Measurements from ENCODE around the gene KANSL1.
"Not testable (repeated sequence)": the region's sequence is repeated elsewhere in the genome, so short reads cannot be mapped to it uniquely, and the experiment has no call there.

Gene KANSL1

DNA sequence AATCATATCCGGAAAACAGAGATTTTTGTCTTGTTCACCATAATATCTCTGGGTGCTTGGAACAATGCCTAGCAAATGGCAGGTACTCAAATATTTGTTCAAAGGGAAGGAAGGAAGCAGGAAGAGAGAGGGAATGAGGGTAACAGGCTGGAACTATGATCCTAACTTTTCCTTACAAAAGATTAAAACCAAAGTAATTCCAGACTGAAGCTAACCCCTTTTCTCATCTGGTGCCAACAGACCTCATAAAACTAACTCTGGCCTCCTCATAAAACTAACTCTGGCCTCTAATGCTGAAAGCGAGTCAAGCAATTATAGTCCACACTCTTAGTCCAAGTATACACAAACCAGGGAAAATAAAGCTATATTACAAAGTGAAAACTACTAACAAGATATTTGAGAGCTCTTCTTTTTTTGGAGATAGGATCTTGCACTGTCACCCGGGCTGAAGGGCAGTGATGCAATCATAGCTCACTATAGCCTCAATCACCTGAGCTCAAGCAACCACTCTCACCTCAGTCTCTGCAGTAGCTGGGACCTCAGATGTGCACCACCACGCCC, 84.6 kb downstream of the KANSL1 start:
- Histone ChIP-seq H3K27ac (no peak overlapping the region), H4K20me1 (peaks cover 100% of the 10 kb centered on the region), H3K4me1 (peaks cover 21% of the 10 kb centered on the region), H3K4me2 (no peak overlapping the region), H3K9me3 (no peaks in the 10 kb centered on the region), H3K36me3 (peaks cover 32% of the 10 kb centered on the region), H3K9ac (no peak overlapping the region), H3K4me3 (no peak overlapping the region), H3K27me3 (no peaks in the 10 kb centered on the region)
- no peak for TF ChIP-seq Cebpa-rat (IDR thresholded peaks at IDR 0.05)

- Histone ChIP-seq H4K20me1 (peaks cover 100% of the 10 kb centered on the region), H3K4me1 (peaks cover 21% of the 10 kb centered on the region), H3K27ac (no peak overlapping the region)
These were observed 85.1 kb downstream of the KANSL1 start for GRCh38 chr17:46108120-46108519.

GRCh38 chr17:46106966-46107644, 86.1 kb downstream of the KANSL1 start:
- H3K9me3 ChIP-seq: no peaks in the 10 kb centered on the region
- H3K4me1 ChIP-seq: peaks cover 21% of the 10 kb centered on the region
- H3K4me2 ChIP-seq: no peak overlapping the region
- no peak overlapping the region for H3K9ac ChIP-seq
- H3K36me3 ChIP-seq: peaks cover 21% of the 10 kb centered on the region
- H3K27me3 ChIP-seq: no peaks in the 10 kb centered on the region
- TF ChIP-seq Cebpa-rat (IDR thresholded peaks at IDR 0.05): no peak
- no peak overlapping the region for H3K27ac ChIP-seq
- no peak overlapping the region for H3K4me3 ChIP-seq
- peaks cover 100% of the 10 kb centered on the region for H4K20me1 ChIP-seq

More at GRCh38 chr17:46108120-46108519, 85.1 kb downstream of the KANSL1 start:
- Histone ChIP-seq H3K9ac (no peak overlapping the region), H3K4me3 (no peak overlapping the region), H3K27me3 (no peaks in the 10 kb centered on the region), H3K4me2 (no peak overlapping the region), H3K9me3 (no peaks in the 10 kb centered on the region), H3K36me3 (peaks cover 31% of the 10 kb centered on the region)
- TF ChIP-seq Cebpa-rat (IDR thresholded peaks at IDR 0.05): no peak

GRCh38 chr17:46102806-46103205, 90.4 kb downstream of the KANSL1 start:
- not testable (repeated sequence) for H3K4me1 ChIP-seq, H3K4me3 ChIP-seq, H3K27me3 ChIP-seq, H3K9me3 ChIP-seq, H3K9ac ChIP-seq, H3K27ac ChIP-seq, H3K4me2 ChIP-seq
- H3K36me3 ChIP-seq: peaks cover 20% of the 10 kb centered on the region
- H4K20me1 ChIP-seq: peaks cover 100% of the 10 kb centered on the region

GRCh38 chr17:46101785-46102617, 91.2 kb downstream of the KANSL1 start:
- not testable (repeated sequence) for H3K4me2 ChIP-seq, H3K9me3 ChIP-seq, H3K27ac ChIP-seq, H3K4me1 ChIP-seq, H3K27me3 ChIP-seq, H3K9ac ChIP-seq, H3K4me3 ChIP-seq
- Histone ChIP-seq H4K20me1 (peaks cover 100% of the 10 kb centered on the region), H3K36me3 (peaks cover 20% of the 10 kb centered on the region)

DNA sequence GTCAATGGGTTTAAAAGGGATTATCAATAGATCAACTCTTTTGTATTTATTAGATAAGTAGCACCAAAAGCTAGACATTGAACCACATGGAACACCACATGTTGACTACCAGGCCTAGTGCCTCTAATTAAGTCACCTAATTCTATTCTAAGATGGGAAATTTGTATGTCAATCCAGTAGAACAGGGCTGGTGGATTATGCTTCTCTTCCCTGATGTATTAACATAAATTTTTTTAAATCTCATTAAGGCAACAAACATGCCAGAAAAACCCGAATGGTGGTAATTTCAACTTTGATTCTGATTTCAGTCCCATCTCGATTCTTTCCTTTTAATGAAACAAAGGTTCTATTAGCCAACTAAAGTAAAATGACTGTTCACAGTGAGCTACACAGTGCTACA, 92.6 kb downstream of the KANSL1 start:
- Histone ChIP-seq H3K9ac (no peak overlapping the region), H3K4me1 (no peaks in the 10 kb centered on the region), H3K27ac (no peak overlapping the region), H3K9me3 (no peaks in the 10 kb centered on the region), H3K4me2 (no peak overlapping the region), H4K20me1 (peaks cover 100% of the 10 kb centered on the region), H3K27me3 (no peaks in the 10 kb centered on the region), H3K4me3 (no peak overlapping the region), H3K36me3 (peaks cover 26% of the 10 kb centered on the region)
- TF ChIP-seq Cebpa-rat (IDR thresholded peaks at IDR 0.05): no peak

DNA sequence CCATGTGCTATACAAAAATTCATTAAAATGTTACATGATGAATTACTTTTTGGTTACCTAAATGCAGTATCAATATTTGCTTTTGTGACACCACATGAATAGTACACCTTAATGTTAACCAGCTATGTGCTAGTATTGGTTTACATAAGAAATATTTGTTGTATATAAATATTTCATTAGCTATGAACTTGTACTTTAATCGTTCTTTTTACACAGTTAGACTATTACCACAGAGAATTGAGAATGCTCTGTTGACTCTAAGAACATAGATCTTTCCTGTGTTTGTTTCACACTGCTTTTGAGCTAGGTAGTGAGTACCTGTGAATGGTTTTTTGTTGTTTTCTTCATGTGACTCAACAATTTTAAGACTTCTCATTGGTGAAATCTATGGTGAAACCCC, 93.4 kb downstream of the KANSL1 start:
- Histone ChIP-seq H3K4me3 (no peak overlapping the region), H3K9ac (no peak overlapping the region), H3K27me3 (no peaks in the 10 kb centered on the region), H3K9me3 (no peaks in the 10 kb centered on the region), H3K36me3 (peaks cover 18% of the 10 kb centered on the region), H4K20me1 (peaks cover 100% of the 10 kb centered on the region), H3K4me1 (no peaks in the 10 kb centered on the region), H3K4me2 (no peak overlapping the region), H3K27ac (no peak overlapping the region)
- no peak for TF ChIP-seq Cebpa-rat (IDR thresholded peaks at IDR 0.05)

DNA sequence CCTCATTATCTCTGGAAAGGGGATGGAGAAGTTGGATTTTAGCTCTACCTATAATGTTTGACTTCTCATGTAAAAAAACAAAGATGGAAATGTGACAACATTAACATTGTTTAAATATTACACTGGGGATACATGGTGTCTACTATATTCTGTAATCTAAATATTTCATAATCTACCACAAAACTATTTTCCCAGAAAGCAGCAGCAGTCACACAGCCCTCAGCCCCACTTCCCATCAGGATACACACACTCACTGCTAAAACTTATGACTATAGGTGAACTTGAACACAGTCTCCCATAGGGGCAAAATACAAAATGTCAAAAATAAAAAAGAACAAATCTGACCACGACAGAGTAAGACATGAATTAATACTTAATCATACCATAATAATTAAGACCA, 95.7 kb downstream of the KANSL1 start:
- Histone ChIP-seq H3K9ac (no peak overlapping the region), H3K36me3 (peaks cover 34% of the 10 kb centered on the region), H3K27me3 (no peaks in the 10 kb centered on the region), H3K27ac (no peak overlapping the region), H3K9me3 (no peaks in the 10 kb centered on the region), H3K4me3 (no peak overlapping the region), H3K4me1 (no peaks in the 10 kb centered on the region), H4K20me1 (peaks cover 98% of the 10 kb centered on the region), H3K4me2 (no peak overlapping the region)
- no peak for TF ChIP-seq Cebpa-rat (IDR thresholded peaks at IDR 0.05)

- Histone ChIP-seq H3K36me3 (peaks cover 64% of the 10 kb centered on the region), H3K4me2 (no peak overlapping the region), H3K9me3 (no peaks in the 10 kb centered on the region), H3K4me3 (no peak overlapping the region), H3K4me1 (no peaks in the 10 kb centered on the region), H3K27me3 (no peaks in the 10 kb centered on the region), H4K20me1 (peaks cover 97% of the 10 kb centered on the region), H3K9ac (no peak overlapping the region), H3K27ac (no peak overlapping the region)
- no peak for TF ChIP-seq Cebpa-rat (IDR thresholded peaks at IDR 0.05)
These were observed 100.2 kb downstream of the KANSL1 start for GRCh38 chr17:46092991-46093390.

- Histone ChIP-seq H3K4me2 (no peak overlapping the region), H3K9me3 (no peaks in the 10 kb centered on the region), H3K27me3 (no peaks in the 10 kb centered on the region), H3K4me1 (no peaks in the 10 kb centered on the region), H3K9ac (no peak overlapping the region), H3K36me3 (peaks cover 73% of the 10 kb centered on the region), H3K27ac (no peak overlapping the region), H4K20me1 (peaks cover 97% of the 10 kb centered on the region), H3K4me3 (no peak overlapping the region)
- no peak for TF ChIP-seq Cebpa-rat (IDR thresholded peaks at IDR 0.05)
These were observed 102.4 kb downstream of the KANSL1 start for GRCh38 chr17:46090871-46091270.

All from BLaER1 (cell line).